GM03348 (cell line): ENCODE measurements around the gene NOX5.
"Not testable (repeated sequence)": the region's sequence is repeated elsewhere in the genome, so short reads cannot be mapped to it uniquely, and the experiment has no call there.

ENCODE experiments used
- DNase-seq: peaks from one replicate; pipeline ENCODE4 v3.0.0; 2012; ENCODE audit warnings: low spot score

The NOX5 gene

DNA sequence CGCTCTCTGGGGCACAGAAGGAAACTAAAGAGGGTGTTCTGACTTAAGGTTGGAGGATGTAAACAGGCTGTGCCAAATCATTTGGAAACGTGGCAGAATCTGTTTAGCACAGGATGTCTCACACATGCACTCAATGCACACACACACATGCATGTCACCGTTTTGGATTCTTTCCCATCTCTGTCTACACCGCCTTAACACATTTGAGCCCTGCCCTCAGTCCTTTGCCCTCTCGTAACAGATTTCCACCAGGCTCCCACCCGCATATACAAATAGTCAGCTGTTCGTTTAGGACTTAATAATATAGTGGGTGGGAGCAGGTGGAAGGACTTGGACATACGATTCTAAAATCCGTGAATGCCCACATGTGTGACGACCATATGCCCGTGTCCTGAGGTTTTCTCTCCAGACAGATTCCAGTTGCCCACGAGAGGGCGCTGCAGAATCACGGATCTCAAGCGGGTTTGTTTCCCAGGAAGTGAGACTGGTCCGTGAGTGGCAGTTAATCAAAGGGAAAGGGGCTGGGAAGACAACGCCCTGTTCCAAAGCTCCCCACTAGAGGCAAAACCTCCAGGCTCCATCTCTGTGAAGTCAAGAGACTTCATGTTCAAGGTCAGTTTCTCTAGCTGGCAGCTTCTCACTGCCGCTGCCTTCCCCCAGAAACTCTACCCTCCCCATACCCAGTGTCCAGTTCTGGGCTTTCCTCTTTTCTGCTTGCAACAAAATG is 44.5 kb downstream of the NOX5 start:
- DNase-seq = peak; percentile 91

DNA sequence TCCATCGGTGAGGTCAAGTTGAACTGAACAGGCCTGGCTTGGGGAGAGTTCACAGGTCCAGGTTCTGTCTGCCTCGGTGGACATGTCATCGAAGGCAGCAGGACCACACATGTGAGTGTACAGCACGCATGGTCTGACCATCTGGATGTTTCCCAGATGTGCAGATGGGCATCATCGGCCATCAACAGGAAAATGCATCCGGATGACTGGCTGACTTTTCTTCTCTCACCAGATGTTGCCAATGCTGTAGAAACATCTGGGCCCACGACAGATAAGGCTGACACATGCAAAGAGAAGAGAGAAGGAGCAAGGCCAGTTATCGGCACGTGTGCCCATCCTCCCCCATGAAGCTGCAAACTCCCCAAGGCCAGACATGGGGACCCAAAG is 45.1 kb downstream of the NOX5 start:
- DNase-seq = no peak

DNA sequence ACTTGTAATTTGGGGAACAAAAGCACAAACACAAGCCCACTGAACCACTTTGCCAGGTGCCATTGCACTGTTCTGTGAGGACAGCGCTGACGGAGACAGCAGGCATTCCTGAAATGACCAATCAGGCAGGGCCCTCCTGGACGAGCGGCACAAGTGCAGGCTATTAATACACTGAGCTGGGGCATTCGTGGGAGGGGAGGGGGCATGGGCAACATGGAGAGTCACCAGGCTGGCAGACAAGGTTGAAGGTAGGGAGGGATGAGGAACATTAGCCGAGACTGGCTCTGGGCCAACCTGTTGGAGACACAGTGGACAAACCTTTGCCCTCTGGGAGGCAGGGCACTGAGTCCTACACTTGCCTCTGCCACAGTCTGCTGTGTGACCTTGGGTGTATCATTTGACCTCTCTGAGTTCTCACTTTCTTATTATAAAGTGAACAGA is 45.6 kb downstream of the NOX5 start:
- DNase-seq = no peak

DNA sequence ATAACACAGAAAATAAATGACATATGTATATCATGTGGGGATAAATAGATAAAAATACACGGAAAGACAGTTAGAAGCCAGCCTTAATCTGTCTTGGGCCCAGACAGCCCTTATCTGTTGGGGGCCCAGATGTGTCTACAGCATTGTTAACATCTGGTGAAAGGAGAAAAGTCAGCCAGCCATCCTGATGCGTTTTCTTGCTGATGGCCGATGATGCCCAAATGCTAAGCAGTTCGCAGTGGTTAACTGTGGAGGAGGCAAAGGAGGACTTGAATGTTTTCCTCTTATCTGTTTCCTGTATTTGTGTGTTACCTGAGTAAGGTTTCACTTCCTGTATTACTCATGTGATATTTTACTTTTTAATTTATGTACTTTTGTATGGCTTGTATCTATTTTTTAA is 46.2 kb downstream of the NOX5 start:
- no peak for DNase-seq

DNA sequence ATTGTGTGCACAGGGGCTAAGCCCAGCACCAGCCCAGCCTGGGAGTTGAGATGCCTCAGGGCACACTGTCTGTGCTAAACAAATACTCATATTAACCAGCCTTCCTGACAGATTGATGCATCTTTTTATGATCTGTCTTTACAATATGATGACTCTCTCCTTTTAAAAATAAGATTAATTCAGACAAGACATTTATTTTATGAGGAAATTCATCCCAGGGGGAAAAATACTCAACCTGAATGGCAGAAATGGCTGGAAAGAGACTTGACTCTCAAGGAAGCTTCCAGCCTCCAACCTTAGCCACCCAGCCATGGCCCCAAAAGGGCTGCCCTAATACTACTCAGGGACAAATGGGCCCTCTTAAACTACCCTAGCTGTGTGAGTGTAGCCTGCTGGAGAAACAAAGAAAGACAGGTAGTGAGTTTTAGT is 46.9 kb downstream of the NOX5 start:
- DNase-seq = no peak

DNA sequence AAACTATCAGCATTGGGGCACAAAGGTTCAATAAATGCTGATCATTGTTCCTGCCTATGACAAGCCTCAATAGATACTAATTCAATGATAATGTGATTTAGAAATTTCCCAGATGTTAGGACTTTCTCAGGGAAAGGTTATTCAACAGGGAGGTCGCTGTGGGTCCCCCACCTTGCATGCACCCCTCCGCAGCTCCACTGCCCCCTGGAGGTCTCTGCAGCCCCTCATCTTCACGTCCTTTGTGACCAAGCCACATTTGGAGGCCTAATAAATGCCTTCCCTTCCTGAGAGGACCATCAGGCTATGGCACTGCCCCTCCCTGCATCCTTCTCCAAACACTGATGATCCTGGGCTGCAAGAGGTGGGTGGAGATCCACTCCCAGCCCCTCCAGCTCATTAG is 50.2 kb downstream of the NOX5 start:
- no peak for DNase-seq

DNA sequence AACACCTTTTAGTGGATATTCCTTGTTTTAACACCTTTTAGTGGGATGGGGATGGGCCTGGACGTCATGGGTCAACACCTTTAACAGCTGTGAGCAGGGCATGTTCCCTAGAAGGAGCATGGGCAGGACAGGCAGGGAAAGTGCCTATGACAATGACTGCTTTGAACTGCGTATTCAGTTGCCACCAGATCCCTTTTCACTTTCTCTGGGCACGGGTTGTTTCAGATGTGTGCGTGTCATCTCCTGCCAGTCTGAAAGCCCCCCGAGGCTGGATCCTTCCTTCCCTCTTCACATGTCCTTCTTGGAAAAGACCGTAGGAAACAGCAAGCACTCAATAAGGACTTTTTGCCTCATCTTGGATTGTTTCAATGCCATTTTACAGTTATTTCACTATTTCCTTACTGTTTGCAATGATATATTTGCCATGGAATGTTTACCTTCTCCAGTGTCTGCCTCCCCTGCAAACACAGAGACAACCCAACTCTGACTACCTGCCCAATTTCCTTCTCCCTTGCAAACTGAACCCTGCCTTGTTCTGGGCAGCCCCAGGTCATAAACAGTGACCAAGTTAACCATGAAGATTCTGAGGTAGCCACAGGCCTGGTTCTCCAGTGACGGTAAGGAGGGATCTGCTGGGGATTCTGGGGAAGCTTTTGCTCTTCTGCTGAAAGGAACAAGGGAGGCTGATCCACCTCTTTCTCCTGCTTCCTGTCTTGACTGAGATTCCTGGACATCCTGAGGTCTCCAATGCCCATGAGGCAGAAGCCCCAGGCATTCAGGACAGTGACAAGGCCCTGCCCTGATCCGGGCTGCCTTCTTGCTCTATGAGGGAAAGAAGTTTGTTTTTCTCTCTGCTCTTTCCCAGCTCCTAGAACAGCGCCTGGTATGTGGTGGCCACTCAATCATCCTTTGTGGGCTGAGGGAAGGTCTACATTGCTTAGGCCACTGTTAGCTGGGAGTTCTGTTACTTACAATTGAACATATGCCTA is 51.8 kb downstream of the NOX5 start:
- DNase-seq = no peak

DNA sequence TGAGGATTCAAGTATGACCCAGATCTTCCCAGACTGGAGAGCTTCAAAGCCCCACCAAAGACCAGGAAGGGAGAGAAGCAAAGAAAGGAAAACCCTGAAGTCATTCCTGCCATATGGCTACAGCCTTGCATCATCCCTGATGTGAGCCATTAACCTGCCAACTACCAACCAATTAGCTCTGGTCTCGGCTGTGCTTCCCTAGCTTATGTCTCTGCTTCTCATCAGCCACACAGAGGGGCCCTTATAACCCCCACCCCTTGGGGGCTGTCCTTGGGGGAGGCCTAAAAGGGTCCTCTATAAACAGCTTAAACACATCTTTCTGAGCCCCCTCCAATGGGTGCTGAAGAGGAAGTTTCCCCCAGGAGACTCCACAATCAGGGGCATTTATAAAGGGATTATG is 52.8 kb downstream of the NOX5 start:
- no peak for DNase-seq

DNA sequence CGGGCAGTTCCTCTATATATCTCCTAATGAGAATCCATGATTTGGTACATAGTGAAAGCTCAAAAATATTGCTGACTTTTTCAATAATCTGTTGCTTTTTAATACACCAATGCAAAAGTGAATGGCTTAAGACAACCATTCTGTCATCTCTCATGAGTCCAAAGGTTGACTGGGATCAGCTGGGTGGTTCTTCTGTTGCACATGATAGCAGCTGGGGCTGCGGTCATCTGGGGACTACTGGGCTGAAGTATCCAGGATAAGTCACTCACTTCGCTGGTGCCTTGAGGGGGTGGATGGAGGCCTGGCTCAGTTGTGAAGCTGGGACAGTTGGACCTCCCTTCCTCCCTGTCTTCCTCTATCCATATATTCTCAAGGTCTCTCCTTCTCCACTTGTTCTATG is 53.7 kb downstream of the NOX5 start:
- no peak for DNase-seq

DNA sequence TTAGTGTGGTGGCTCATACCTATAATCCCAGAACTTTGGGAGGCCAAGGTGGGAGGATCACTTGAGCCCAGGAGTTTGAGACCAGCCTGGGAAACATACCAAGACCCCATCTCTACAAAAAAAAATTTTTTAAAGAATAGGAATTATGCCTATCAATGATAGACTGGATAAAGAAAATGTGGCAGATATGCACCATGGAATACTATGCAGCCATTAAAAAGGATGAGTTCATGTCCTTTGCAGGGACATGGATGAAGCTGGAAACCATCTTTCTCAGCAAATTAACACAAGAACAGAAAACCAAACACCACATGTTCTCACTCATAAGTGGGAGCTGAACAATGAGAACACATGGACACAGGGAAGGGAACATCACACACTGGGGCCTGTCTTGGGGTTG is 54.8 kb downstream of the NOX5 start:
- not testable (repeated sequence) for DNase-seq

DNA sequence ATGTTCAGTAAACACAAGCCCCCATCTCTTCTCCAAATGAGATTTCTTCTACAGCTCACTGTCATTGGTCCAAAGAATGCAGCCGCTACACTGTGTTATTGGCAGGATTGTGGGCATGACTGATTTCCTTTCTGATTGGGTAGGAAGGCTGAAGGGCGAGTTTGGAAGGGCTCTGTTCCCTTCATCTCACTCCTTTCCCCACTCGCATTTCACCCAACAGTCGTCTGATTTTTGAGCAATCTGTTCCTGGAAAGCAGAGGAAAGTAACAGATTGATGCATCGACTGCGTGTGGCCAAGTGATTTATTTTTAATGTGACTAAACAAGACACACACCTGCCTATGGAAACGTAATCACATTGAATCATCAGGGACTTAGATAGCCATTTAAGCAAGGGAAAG is 55.5 kb downstream of the NOX5 start:
- no peak for DNase-seq

DNA sequence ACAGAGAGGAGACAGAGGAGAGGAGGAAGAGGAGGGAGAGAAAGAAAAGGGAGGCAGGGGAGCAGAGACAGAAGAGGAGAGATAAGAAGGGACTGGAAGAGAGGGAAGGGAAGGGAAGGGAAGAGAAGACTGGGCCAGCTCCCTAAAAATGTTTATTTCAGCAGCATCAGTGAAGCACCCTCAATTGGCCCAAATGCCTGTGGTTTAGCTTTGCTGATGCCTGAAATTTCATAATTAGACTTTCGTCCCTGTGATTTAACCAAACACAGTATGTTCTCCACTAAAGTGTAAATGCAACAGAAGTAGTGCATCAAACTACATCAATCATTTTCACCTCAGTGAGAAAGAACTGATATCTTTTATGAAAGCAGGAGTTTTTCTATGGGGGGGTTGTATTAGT is 55.9 kb downstream of the NOX5 start:
- DNase-seq = no peak

DNA sequence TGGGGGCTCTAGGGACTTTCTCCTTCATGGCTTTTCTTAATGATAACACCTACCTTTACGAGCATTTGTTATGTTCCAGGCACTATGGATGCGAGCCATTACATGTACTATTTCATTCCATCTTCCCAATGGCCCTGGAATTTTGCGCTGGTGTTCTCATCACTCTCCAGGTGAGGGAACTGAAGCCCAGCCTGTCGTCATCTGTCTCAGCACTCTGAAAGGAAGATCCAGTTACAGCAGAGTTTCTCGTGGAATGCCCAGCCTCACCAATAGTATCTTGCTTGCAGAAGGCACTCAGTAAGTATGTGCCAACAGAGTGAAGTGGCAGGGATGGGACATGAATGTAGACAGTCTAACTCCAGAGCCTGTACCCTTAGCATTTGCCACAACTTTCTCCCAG is 56.8 kb downstream of the NOX5 start:
- no peak for DNase-seq

DNA sequence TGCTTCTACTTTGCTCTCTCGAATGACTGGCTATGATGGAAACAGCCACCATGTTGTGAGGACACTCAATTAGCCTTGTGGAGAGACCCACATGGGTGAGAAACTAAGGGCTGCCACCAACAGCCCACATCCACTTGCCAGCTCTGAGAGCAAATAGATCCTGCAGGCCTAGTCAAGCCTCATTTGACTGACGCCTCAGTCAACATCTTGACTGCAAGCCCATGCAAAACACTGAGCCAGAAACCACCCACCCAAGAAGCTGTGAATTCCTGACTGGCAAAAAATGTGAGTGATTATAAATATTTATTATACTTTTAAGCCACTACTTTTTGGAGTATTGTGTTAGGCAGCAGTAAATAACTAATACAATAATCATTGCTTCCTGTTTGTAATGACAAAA is 58.4 kb downstream of the NOX5 start:
- no peak for DNase-seq

DNA sequence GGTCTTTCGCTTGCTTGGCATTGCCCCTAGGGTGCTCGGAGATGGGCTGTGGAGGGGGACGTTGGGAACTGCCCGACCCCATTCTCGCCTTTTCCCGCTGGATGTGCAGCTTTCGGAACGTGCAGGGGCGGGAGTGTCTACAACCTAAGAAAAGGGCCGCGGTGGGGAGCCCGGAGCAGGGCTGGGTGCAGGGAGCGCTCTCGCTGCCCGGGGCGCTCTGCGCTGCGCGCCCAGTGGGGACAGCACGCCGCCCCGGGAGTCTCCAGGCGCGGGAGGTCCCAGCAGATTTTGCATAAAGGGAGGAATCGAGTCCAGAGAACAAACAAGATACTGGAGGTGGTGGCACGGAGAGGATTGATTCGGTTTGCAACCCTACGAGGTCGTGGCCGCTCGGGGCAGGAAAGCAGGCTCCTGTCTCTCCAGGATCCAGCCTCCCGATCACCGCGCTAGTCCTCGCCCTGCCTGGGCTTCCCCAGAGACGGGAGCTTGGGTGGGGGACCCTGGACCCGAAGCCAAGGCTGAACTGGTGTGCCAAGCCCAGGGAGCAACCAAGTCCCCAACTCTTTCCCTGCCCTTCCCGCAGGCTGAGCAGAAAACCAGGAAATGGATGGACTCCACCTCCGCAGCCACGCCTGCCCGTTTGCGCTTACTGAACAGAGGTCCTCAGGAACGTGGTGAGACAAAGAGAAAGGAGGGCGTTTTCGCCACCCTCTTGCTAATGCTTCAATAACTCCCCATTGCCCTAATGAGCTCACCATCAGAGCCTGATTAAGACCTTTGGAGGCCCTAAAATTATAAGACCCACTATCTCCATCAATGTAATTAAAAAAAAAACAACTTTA is 59.7 kb downstream of the NOX5 start:
- DNase-seq = peak; percentile 75

DNA sequence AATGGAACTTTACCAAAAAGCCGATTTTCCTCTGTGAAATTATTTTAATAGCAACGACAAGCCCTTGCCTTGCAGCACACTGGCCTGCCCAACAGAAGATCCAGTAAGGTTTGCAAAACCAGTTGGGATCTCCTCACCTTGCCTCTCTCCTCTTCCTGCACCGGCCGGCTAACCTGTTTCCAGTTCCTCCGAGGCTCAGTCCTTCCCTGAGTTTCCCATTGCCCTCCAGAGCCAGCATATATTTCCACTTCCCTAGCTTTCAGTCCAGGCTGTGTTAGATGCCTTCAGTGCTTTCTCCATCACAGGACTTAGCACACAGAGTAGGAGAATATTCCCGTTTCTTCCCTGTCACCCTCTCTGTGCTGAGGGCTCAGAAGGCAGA is 60.3 kb downstream of the NOX5 start:
- no peak for DNase-seq

DNA sequence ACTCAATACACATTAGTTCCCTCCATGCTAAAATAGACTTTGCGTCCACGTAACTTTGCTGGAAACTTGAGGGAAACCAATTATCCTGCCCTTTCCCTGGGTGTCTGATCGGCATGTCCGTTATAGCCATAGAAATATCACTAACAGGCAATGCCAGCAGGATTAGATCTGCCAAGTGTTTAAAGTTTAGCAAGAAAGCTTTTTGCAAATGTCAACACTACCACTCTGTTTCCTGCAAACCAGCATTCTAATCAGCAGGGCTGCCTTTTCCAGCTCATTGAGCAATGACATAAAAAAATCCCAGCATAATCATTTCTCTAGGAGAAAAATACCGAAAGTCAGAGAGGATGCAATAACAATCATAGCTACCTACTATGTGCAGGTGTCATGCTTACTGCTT is 60.9 kb downstream of the NOX5 start:
- DNase-seq = no peak

DNA sequence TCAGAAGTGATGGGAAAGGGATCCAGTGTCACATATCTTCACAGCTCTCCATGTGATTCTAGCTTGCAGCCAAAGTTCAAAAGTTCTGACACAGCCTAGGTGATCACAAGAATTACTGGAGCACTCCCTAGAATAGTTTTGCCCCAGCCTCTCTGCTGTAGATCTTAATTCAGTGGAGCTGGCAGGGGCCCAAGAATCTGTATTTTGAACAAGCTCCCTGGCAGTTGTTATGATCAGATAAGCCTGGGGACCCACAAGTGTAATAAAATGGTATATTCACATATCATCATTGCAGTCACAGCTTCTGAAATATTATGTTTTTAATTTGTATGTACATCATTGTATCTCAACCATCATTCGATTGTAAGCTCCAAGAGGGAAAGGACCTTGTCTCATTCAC is 62.3 kb downstream of the NOX5 start:
- no peak for DNase-seq

DNA sequence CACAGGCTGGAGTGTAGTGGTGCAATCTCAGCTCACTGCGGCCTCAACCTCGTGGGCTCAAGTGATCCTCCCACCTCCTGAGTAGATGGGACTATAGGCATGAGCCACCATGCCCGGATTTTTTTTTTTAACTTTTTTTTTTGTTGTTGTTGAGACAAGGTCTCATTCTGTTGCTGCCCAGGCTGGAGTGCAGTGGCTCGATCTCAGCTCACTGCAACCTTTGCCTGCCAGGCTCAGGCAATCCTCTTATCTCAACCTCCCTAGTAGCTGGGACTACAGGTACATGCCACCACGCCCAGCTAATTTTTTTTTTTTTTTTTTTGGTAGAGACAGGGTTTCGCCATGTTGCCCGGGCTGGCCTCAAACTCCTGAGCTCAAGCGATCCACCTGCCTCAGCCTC is 64.1 kb downstream of the NOX5 start:
- DNase-seq = no peak

DNA sequence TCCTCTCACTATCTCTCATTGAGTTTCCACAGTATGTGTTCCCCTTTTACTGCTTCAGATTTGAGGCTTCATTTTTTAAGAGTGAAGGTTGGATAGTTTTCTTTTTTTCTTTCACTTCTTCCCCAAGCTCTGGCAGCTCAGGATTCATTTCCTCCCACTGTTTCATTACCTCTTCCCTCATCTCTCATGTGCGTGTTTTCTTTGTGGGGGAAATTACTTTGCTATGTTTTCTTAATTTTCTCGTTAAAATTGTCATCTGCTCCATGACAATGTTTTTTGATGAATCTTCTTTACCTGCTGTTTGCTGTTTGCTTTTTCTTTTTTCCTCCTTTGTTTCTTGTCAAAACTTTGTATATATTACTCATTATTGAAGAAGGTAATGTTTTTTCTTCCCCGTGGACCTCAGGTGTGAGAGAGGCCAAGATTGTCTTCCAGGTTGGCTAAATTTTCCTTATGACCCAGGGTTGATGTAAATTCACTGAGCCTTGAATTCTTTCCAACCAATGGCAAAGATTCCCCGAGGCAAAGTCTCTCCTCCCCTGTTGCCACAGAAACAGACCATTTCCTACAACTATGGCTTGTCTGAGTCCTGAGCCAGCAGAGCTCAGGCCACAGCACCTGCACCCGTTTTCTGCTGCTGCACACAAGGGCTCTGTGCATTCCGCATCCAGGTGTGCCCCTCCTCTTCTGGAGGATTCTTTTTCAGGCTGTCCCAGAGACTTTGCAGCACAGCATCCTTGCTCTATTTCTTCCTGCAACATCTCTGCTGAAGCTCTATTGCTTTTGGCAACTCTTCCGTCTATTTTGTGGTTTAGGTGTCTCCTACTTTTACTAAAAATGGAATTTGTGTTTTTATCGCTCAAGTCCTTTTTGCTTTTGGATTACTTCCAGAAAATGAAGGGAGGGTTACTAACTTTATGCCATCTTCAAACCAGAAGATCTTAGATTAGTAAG is 66.1 kb downstream of the NOX5 start:
- no peak for DNase-seq

DNA sequence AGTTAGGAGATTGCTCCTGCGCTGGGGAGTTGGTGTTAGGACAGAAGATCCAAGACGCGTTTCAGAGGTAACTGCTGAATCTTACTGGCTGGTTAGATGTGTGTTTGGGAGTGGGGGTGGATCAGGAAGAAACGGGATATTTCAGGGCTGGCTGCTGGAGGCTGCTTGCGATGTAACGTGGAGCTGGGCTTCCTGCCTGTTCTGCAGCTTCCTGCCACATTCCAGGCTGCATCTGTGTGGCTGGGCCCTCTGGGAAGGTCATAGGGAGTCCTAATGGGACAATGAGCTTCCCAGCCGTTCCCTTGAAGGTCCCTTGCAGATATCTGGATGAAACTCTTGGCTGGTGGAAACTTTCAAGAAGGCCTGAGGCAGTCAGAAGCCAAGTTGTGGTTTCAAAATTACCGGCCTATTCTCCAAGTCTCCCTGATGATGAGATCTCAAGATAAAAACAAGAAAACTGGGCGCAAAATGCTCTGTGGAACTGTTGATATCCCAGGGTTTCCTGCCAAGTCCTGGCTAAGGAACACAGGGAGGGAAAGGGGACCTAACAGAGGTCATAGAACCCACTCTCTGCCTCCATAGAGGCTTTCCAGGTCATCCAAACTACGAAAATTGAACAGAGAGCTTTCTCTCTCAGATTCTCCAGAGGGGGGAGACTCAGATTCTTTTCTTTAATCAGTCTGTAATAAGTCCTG is 67.0 kb downstream of the NOX5 start:
- DNase-seq = peak; percentile 72
